GM21381 (cell line): ENCODE measurements around the gene RTN4.

Experiments used
- ATAC-seq: cut with Tn5 transposase; IDR thresholded peaks from one replicate; pipeline ENCODE4 v1.9.1; 2021; ENCODE audit warnings: mild to moderate bottlenecking, moderate library complexity; ENCODE audit not compliant: unreplicated experiment

Gene RTN4

GRCh38 chr2:54975598-54976492 is 74.4 kb downstream of the RTN4 start:
- no peak for ATAC-seq

- ATAC-seq: no peak
These were observed 75.1 kb downstream of the RTN4 start for GRCh38 chr2:54975175-54975574.

GRCh38 chr2:54969940-54970338 is 80.3 kb downstream of the RTN4 start:
- ATAC-seq: no peak

GRCh38 chr2:54969295-54969939 is 80.8 kb downstream of the RTN4 start:
- ATAC-seq: no peak

GRCh38 chr2:54968561-54969218 is 81.6 kb downstream of the RTN4 start:
- no peak for ATAC-seq

- no peak for ATAC-seq
These were observed 82.4 kb downstream of the RTN4 start for GRCh38 chr2:54967759-54968365.

- ATAC-seq: no peak
These were observed 83.0 kb downstream of the RTN4 start for GRCh38 chr2:54967269-54967668.

- ATAC-seq: no peak
These were observed 83.4 kb downstream of the RTN4 start for GRCh38 chr2:54966837-54967236.

- ATAC-seq: no peak
These were observed 84.0 kb downstream of the RTN4 start for GRCh38 chr2:54966165-54966832.

- no peak for ATAC-seq
These were observed 84.8 kb downstream of the RTN4 start for GRCh38 chr2:54965425-54965824.

GRCh38 chr2:54964816-54965215 is 85.4 kb downstream of the RTN4 start:
- ATAC-seq: no peak

GRCh38 chr2:54964271-54964670 is 86.0 kb downstream of the RTN4 start:
- no peak for ATAC-seq

- no peak for ATAC-seq
These were observed 86.8 kb downstream of the RTN4 start for GRCh38 chr2:54963476-54963875.

GRCh38 chr2:54962935-54963440 is 87.3 kb downstream of the RTN4 start:
- no peak for ATAC-seq

- no peak for ATAC-seq
These were observed 87.7 kb downstream of the RTN4 start for GRCh38 chr2:54962511-54962910.

- ATAC-seq: no peak
These were observed 90.1 kb downstream of the RTN4 start for GRCh38 chr2:54960164-54960563.

GRCh38 chr2:54958717-54959371 is 91.4 kb downstream of the RTN4 start:
- no peak for ATAC-seq

- ATAC-seq: no peak
These were observed 92.8 kb downstream of the RTN4 start for GRCh38 chr2:54957321-54957999.

- ATAC-seq: no peak
These were observed 94.1 kb downstream of the RTN4 start for GRCh38 chr2:54956111-54956627.
